GM12878 (cell line): ENCODE measurements around the gene ARMC9.

Experiments
- CHD4 ChIP-seq: fragments of 200-600 bp; sonication (generic); IDR thresholded peaks from 2 replicates; pipeline ENCODE4 v1.6.1; 2016; ENCODE audit warnings: mild to moderate bottlenecking
- EP300 ChIP-seq, 2 experiments: fragments of 150-350 bp in 1 of 2; IDR thresholded peaks; 2 replicates each; pipeline ENCODE4 v1.6.1; 2011 to 2012; ENCODE audit warnings: low read depth in 2 of 2, low read length in 2 of 2, borderline replicate concordance in 1 of 2, improper control_type of control experiment in 1 of 2, inconsistent platforms in 1 of 2; ENCODE audit not compliant: control insufficient read depth in 1 of 2
- EZH2 ChIP-seq: IDR thresholded peaks from 2 replicates; pipeline ENCODE4 v1.6.1; 2012; ENCODE audit warnings: low read depth, mild to moderate bottlenecking, control low read depth, inconsistent platforms, low read length, borderline replicate concordance; ENCODE audit not compliant: control insufficient read depth
- GABPA ChIP-seq: IDR thresholded peaks from 2 replicates; pipeline ENCODE4 v1.6.1; 2014; ENCODE audit warnings: antibody characterized with exemption, low read depth, mild to moderate bottlenecking, inconsistent platforms
- HCFC1 ChIP-seq: fragments of 150-350 bp; IDR thresholded peaks from 2 replicates; pipeline ENCODE4 v1.6.1; 2014; ENCODE audit warnings: low read length
- TAF1 ChIP-seq: IDR thresholded peaks from 2 replicates; pipeline ENCODE4 v1.6.1; 2011; ENCODE audit warnings: mild to moderate bottlenecking, low read depth, low read length, borderline replicate concordance
- TCF7 ChIP-seq: IDR thresholded peaks from 2 replicates; pipeline ENCODE4 v1.6.1; 2014; ENCODE audit warnings: antibody characterized with exemption, borderline replicate concordance
- TF ChIP-seq, protein P1 (sequence below): IDR thresholded peaks from 2 replicates; pipeline ENCODE4 v1.6.1; 2012; ENCODE audit warnings: low read depth, low read length, improper control_type of control experiment
- TF ChIP-seq, protein P2 (sequence below): IDR thresholded peaks from 2 replicates; pipeline ENCODE4 v1.6.1; 2011; ENCODE audit warnings: borderline replicate concordance, low read depth, mild to moderate bottlenecking, moderate library complexity, mixed read lengths, low read length; ENCODE audit not compliant: insufficient read depth; ENCODE audit errors: extremely low read length
- TF ChIP-seq, protein P3 (sequence below), 3 experiments: IDR thresholded peaks in 2 of 3; conservative IDR thresholded peaks in 1 of 3; 2 replicates each; pipeline ENCODE4 v1.5.1; 2011; ENCODE audit warnings: low read depth in 3 of 3, low read length in 3 of 3, mild to moderate bottlenecking in 3 of 3, control low read depth in 2 of 3, moderate library complexity in 2 of 3, inconsistent platforms in 1 of 3, mixed read lengths in 1 of 3; ENCODE audit not compliant: control insufficient read depth in 2 of 3, insufficient read depth in 1 of 3; ENCODE audit errors: extremely low read depth in 1 of 3

DNA sequence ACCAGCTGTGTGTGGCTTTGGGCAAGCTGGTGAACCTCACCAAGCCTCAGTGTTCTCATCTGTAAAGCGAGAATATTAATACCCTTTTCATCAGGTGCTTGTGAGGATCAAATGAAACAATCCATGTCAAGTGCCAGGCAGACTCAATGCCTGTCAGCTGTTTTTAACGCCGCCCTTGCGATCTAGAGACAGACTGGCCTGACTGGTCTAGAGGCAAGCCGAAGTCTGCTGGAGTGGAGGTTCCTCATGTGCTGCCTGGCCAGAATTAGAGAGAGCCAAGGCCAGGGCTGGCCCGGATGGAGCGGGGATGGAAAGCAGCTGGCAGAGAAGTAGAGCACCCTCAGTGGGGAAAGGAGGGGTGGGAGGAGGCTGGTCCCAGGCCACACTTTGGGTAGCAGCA lies 122.6 kb downstream of the ARMC9 start:
- TF ChIP-seq GABPA (no peak), CHD4 (no peak), EP300 (IDR thresholded peaks at IDR 0.05; ENCODE audit: borderline replicate concordance in 1 of 2, control insufficient read depth in 1 of 2, low read depth in 2 of 2, low read length in 2 of 2) (no peak), HCFC1 (no peak), TCF7 (no peak), TAF1 (no peak), EZH2 (no peak)
- TF ChIP-seq, protein P1, sequence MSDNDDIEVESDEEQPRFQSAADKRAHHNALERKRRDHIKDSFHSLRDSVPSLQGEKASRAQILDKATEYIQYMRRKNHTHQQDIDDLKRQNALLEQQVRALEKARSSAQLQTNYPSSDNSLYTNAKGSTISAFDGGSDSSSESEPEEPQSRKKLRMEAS: no peak
- TF ChIP-seq, protein P2, sequence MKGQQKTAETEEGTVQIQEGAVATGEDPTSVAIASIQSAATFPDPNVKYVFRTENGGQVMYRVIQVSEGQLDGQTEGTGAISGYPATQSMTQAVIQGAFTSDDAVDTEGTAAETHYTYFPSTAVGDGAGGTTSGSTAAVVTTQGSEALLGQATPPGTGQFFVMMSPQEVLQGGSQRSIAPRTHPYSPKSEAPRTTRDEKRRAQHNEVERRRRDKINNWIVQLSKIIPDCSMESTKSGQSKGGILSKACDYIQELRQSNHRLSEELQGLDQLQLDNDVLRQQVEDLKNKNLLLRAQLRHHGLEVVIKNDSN: no peak
- TF ChIP-seq, protein P3, sequence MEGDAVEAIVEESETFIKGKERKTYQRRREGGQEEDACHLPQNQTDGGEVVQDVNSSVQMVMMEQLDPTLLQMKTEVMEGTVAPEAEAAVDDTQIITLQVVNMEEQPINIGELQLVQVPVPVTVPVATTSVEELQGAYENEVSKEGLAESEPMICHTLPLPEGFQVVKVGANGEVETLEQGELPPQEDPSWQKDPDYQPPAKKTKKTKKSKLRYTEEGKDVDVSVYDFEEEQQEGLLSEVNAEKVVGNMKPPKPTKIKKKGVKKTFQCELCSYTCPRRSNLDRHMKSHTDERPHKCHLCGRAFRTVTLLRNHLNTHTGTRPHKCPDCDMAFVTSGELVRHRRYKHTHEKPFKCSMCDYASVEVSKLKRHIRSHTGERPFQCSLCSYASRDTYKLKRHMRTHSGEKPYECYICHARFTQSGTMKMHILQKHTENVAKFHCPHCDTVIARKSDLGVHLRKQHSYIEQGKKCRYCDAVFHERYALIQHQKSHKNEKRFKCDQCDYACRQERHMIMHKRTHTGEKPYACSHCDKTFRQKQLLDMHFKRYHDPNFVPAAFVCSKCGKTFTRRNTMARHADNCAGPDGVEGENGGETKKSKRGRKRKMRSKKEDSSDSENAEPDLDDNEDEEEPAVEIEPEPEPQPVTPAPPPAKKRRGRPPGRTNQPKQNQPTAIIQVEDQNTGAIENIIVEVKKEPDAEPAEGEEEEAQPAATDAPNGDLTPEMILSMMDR (IDR thresholded peaks at IDR 0.05 in 2 of 3, conservative IDR thresholded peaks at IDR 0.05 in 1 of 3; ENCODE audit: control insufficient read depth in 2 of 3, extremely low read depth in 1 of 3, insufficient read depth in 1 of 3, low read depth in 3 of 3, low read length in 3 of 3): no peak
